NK-92 (cell line): ENCODE results near the gene MTMR3.

Source experiments
- DNase-seq: peaks from one replicate; lab custom pipeline; 2025; ENCODE audit not compliant: unreplicated experiment; lab: John Stamatoyannopoulos, UW

Gene MTMR3

GRCh38 chr22:29998627-29999384, 115.8 kb downstream of the MTMR3 start:
- DNase-seq, result no peak

DNA sequence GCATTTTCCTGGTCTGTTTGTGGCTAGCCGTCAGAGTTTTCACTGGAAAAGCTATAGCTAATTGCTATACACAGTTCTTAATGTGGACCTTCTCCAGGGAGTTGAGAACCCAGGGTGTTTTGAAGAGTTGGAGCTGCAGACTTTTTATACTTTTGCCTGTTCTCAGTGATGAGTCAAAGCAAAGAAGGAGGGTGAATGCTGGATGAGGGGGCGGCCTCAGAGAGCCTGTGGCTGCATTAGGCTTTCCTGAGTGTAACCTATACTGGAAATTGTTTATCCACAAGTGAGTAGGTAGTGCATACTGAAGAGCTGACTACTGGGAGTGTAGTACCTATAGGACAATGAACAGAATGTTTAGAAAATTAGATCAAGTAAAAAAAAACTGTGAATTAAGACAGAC, 117.6 kb downstream of the MTMR3 start:
- DNase-seq, result no peak

DNA sequence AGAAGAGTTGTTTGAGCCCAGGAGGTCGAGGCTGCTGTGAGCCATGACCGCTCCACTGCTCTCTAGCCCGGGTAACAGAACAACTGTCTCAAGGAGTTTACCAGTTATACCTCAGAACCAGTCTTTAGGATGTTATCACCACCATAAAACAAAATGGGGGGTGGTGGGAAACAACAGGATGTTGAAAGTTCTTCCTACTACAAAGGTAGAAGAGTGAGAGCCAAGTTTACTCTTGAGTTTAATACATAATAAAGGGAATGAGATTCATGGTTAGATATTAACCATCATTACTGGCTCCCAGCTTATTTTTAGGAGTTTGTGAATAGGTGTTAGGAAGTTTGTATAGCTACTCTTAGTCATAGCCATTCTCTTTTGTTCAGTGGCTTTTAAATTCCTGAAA, 118.5 kb downstream of the MTMR3 start:
- no peak for DNase-seq

DNA sequence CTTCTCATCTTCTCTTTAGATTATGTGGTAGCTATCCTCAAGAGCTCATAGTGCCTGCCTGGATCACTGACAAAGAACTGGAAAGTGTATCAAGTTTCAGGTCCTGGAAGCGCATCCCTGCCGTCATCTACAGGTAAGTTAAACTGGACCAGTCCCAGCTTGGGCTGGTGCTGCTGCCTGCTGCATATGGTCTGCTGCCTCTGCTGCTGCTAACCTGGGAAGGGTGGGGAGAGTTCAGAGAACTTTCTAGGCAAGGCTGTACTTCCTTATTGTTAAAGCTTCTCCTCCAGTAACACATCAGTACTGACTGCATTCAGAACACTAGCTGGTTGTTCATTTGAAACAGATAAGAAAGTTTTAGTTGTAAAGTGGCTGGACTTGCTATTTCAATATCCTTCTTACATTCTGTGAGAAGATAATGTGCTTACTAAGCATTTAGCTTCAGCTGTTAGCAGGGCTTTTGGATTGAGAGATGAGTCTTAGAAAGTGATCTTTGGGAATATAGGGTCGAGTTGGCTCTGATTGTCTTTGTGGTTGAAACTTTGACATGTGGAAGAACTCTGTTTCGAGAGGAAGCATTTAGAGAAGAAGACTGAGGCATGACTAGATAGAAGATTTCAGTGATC, 120.0 kb downstream of the MTMR3 start:
- DNase-seq, result no peak

DNA sequence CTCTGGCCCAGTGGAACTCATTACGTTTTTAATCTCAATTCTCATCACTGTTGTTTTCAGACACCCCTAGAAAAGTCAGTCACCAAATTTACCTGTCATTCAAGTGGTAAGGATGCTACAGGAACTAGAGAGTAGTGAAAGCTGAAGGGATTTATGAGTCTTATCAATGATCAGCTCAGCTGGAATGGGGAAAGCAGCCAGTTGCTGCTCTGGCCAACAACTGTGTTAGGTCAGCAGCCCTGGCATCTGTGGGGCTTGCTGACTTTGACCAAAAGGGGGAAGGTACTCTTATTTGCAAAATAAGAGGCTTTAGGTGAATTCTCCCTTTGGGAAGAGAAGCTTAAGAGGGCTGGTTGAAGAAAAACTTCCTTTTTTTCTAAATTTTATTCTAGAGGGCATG, 121.1 kb downstream of the MTMR3 start:
- no peak for DNase-seq

- DNase-seq, result no peak
These were observed 121.7 kb downstream of the MTMR3 start for GRCh38 chr22:30004694-30005093.

- DNase-seq, result no peak
These were observed 122.4 kb downstream of the MTMR3 start for GRCh38 chr22:30005213-30005857.

GRCh38 chr22:30007361-30007760, 124.4 kb downstream of the MTMR3 start:
- DNase-seq, result no peak

DNA sequence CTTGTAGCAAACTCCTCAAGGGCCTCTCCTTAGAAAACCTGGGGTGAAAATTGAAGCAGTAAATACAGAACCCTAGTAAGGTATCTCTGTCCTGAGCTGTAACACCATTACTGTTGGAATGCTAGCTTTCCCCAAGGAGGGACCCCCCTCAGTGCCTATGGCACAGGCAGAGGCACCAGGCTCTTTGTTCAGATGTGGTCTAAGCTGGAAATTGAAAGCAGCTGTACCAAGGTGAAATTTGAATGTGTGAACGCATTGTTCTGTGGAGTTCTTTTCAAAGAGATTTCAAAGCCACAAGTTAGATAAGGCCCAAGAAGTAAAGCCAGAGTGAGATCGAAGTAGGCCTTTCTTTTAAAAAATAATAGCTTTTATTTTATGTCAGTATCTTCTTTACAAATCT, 125.4 kb downstream of the MTMR3 start:
- DNase-seq, result no peak

- no peak for DNase-seq
These were observed 126.5 kb downstream of the MTMR3 start for GRCh38 chr22:30009478-30009877.

DNA sequence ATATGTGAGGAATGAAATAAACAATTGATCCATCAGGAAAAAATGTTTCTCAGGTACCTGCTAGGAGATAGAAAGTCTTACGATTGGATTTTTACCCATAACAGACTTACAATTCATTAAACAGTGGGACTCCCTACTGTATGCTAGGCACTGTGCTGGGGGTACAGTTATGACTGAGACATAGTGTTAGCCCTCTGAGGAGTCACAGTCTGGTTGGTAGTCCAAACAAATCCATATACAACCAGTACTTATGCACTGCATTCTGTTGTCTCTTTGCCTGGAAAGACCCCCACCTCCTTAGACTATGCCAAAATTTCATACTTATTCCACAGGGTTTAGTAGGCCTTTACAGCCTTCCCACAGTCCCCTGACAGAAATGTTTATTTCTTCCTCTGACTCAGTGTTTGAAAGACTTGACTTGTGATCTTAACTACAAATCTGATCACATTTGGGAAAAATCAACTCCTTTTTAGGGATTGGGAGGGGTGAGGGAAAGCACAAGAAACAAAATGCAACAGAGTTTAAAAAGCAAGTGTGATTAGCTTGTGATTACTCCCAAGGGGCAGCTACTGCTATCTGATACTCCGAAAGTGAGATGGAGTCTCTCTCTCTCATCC, 127.9 kb downstream of the MTMR3 start:
- DNase-seq, result no peak

- DNase-seq, result no peak
These were observed 130.2 kb downstream of the MTMR3 start for GRCh38 chr22:30013201-30013600.

DNA sequence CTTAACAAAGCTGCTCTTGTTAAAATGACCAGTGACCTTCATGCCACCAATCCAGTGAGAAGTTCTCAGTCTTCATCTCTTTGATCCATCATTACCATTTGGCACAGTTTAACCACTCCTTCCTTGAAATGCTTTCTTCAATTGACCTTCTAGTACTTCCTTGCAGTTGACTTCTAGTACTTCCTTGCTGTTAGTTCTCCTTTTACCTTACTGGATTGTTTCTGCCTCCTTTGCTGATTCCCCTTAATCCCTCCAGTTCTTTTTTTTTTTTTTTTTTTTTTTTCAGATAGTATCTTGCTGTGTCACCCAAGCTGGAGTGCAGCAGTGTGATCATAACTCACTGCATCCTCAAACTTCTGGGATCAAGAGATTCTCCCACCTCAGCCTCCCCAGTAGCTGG, 131.3 kb downstream of the MTMR3 start:
- no peak for DNase-seq

DNA sequence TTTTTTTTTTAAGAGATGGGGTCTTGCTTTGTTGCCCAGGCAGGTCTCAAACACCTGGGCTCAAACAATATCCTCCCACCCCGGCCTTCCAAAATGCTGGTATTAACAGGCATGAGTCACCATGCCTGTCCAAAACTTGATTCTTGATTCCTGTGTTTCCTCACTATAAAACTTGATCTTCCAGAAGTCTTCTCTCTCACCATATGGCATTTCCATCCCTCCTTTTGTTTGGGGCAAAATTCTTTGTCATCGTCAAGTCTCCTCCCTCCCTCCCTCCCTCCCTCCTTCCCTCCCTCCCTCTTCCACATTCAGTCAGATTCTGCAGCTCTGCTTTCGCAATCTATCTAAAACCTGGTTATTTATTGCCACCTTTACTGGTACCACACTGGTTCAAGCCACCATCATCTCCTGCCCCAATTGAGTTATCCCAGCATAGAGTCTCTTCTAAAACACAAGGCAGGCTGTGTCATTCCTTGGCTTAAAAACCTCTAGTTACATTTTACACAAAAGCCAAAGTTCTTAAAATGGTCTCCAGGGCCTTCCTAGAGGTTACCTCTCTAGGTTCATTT, 132.3 kb downstream of the MTMR3 start:
- no peak for DNase-seq

GRCh38 chr22:30015846-30016245, 132.9 kb downstream of the MTMR3 start:
- DNase-seq, result no peak

DNA sequence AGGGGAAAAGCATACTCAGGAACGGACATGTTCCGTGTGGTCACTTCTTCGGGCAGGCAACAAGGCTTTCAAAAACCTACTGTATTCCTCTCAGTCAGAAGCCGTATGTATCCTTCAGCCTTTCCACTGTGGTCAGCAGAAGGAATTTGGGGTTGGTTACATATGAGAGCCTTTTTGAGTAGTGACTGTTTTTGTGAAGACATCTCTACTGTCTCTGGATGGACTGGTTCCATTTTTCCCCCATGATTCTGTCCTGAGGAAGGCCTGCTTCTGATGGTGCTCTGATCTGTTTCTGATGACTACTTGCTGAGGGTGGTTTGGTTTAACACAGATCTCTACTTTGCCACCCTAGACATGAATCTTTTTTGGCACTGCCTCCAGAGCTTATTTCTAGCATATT, 133.6 kb downstream of the MTMR3 start:
- DNase-seq, result no peak

DNA sequence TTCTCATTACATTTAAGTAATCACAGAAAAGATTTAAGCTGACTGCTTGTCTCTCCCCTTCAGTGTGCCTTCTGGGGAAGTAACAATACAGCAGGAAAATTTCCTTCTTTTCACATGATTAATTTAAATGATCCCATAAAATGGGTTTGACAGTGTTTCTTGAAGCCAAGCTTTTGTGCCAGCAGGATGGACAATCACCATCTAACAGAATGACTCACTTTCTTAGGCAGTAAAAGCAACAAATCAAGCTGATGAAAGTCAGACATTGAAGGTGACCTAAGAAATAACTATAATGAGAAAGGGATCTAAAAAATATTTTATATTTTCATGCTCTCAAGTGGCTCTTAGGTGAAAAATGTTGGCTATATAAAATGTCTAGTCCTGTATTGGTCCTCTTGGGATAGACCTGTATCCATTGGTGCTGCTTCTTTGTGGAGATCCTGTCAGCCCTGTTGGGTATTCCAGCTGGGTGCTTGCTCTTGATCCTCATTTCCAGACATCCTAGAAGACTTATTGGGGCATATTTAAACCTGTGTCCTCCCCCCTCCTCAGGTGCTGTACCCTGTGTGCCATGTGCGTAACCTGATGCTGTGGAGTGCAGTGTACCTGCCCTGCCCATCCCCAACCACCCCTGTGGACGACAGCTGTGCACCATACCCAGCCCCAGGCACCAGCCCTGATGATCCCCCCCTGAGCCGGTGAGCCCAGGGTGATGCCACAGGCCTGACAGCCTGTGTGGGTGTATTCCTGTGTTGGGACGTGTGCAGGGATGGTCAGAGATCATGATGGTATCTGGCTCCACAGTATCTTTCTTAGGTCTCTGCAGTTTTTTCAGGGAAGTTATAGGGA, 134.6 kb downstream of the MTMR3 start:
- no peak for DNase-seq

- no peak for DNase-seq
These were observed 137.5 kb downstream of the MTMR3 start for GRCh38 chr22:30020511-30020910.

GRCh38 chr22:30021338-30021737, 138.4 kb downstream of the MTMR3 start:
- no peak for DNase-seq

GRCh38 chr22:30021881-30022619, 139.1 kb downstream of the MTMR3 start:
- DNase-seq, result no peak
